IMR-90 (cell line): Measurements from ENCODE around the gene QDPR. TPM values are rescaled to one million over a fixed set of nuclear protein-coding genes. Genes with fewer than 3 reads are reported as not detected.

Source experiments
- ATAC-seq: fragments of 200-7000 bp; cut with Tn5 transposase; 2 replicates; pipeline ENCODE4 v1.9.1; 2020; ENCODE audit warnings: low read depth, mild to moderate bottlenecking, moderate library complexity
- BruUV-seq: library from RNA; stranded (reverse); fragments of 400-500 nt; replicated peaks from 2 replicates; lab custom pipeline; 2021; lab: Mats Ljungman, UMichigan
- CTCF ChIA-PET: fragments of 300-600 bp; formaldehyde crosslinking; extraction: SDS; loops from one replicate; lab custom pipeline; 2021; ENCODE audit warnings: antibody characterized with exemption; lab: Yijun Ruan, JAX
- POLR2A ChIA-PET: fragments of 300-600 bp; sonication (Branson Sonifier 250); formaldehyde crosslinking; loops from one replicate; lab custom pipeline; 2022; ENCODE audit warnings: antibody characterized with exemption; ENCODE audit not compliant: unreplicated experiment; lab: Charles Lee
- DNase-seq: peaks from one replicate; pipeline ENCODE4 v3.0.0; 2013
- H2AFZ ChIP-seq: replicated peaks from 2 replicates; pipeline ENCODE3; 2013; ENCODE audit warnings: low read length, mild to moderate bottlenecking; ENCODE audit not compliant: poor library complexity
- H2AK5ac ChIP-seq: 2 replicates; pipeline ENCODE4 v1.6.1; 2013; ENCODE audit warnings: low read depth, low read length, inconsistent platforms
- H2AK9ac ChIP-seq: replicated peaks from 2 replicates; pipeline ENCODE3; 2013; ENCODE audit warnings: mild to moderate bottlenecking, low read depth, low read length, moderate library complexity; ENCODE audit not compliant: poor library complexity
- H2BK120ac ChIP-seq: 2 replicates; pipeline ENCODE4 v1.6.1; 2013; ENCODE audit warnings: low read depth, low read length, inconsistent platforms
- H2BK15ac ChIP-seq: 3 replicates; pipeline ENCODE4 v1.6.1; 2013; ENCODE audit warnings: low read depth, low read length, inconsistent platforms
- H2BK20ac ChIP-seq: 2 replicates; pipeline ENCODE4 v1.6.1; 2013; ENCODE audit warnings: low read depth, mild to moderate bottlenecking, inconsistent platforms, low read length, moderate library complexity
- H2BK5ac ChIP-seq: 2 replicates; pipeline ENCODE4 v1.6.1; 2013; ENCODE audit warnings: mild to moderate bottlenecking, low read depth, low read length, inconsistent platforms; ENCODE audit not compliant: poor library complexity, severe bottlenecking
- H3K14ac ChIP-seq: replicated peaks from 2 replicates; pipeline ENCODE4 v1.6.1; 2013; ENCODE audit warnings: low read depth, low read length, inconsistent platforms
- H3K18ac ChIP-seq: 2 replicates; pipeline ENCODE4 v1.6.1; 2013; ENCODE audit warnings: low read depth, low read length, control low read depth
- H3K23ac ChIP-seq: 2 replicates; pipeline ENCODE4 v1.6.1; 2013; ENCODE audit warnings: low read depth, low read length, inconsistent platforms
- H3K27ac ChIP-seq: 2 replicates; pipeline ENCODE4 v1.5.1; 2013; ENCODE audit warnings: mild to moderate bottlenecking, control low read depth, low read length; ENCODE audit not compliant: insufficient read depth
- H3K27me3 ChIP-seq: 2 replicates; pipeline ENCODE4 v1.6.1; 2013; ENCODE audit warnings: low read length; ENCODE audit not compliant: control insufficient read depth, insufficient read depth
- H3K36me3 ChIP-seq: 2 replicates; pipeline ENCODE4 v1.6.1; 2013; ENCODE audit warnings: low read length, mixed read lengths; ENCODE audit not compliant: control insufficient read depth, insufficient read depth
- H3K4ac ChIP-seq: 2 replicates; pipeline ENCODE4 v1.6.1; 2013; ENCODE audit warnings: low read depth, low read length, inconsistent platforms
- H3K4me1 ChIP-seq: 2 replicates; pipeline ENCODE4 v1.6.1; 2013; ENCODE audit warnings: low read length, mixed read lengths; ENCODE audit not compliant: control insufficient read depth, insufficient read depth
- H3K4me2 ChIP-seq: 2 replicates; pipeline ENCODE4 v1.6.1; 2013; ENCODE audit warnings: low read depth, mild to moderate bottlenecking, control low read depth, low read length, moderate library complexity
- H3K4me3 ChIP-seq: 2 replicates; pipeline ENCODE4 v1.5.1; 2013; ENCODE audit warnings: low read depth, mild to moderate bottlenecking, control low read depth, low read length, moderate library complexity; ENCODE audit not compliant: insufficient read depth
- H3K56ac ChIP-seq: 2 replicates; pipeline ENCODE4 v1.6.1; 2013; ENCODE audit warnings: low read length, inconsistent platforms; ENCODE audit not compliant: insufficient read depth; ENCODE audit errors: extremely low read depth
- H3K79me1 ChIP-seq, 2 experiments: 2 replicates each; pipeline ENCODE4 v1.6.1; 2013; ENCODE audit warnings: low read length in 2 of 2, inconsistent platforms in 1 of 2, low read depth in 1 of 2
- H3K9ac ChIP-seq: 2 replicates; pipeline ENCODE4 v1.6.1; 2013; ENCODE audit warnings: low read depth, low read length, control low read depth
- H3K9me1 ChIP-seq: 2 replicates; pipeline ENCODE4 v1.6.1; 2013; ENCODE audit warnings: low read length, inconsistent platforms; ENCODE audit not compliant: insufficient read depth
- H3K9me3 ChIP-seq: 2 replicates; pipeline ENCODE4 v1.6.1; 2013; ENCODE audit warnings: low read length; ENCODE audit not compliant: control insufficient read depth, insufficient read depth
- H4K20me1 ChIP-seq: 2 replicates; pipeline ENCODE4 v1.6.1; 2013; ENCODE audit warnings: low read length, inconsistent platforms; ENCODE audit not compliant: insufficient read depth
- H4K5ac ChIP-seq: 2 replicates; pipeline ENCODE4 v1.6.1; 2013; ENCODE audit warnings: mild to moderate bottlenecking, low read depth, low read length, control low read depth
- H4K8ac ChIP-seq, 2 experiments: 2 replicates each; pipeline ENCODE4 v1.6.1; 2013; ENCODE audit warnings: low read depth in 2 of 2, low read length in 2 of 2, control low read depth in 1 of 2, inconsistent platforms in 1 of 2
- H4K91ac ChIP-seq: 2 replicates; pipeline ENCODE4 v1.6.1; 2013; ENCODE audit warnings: low read depth, low read length, inconsistent platforms; ENCODE audit not compliant: insufficient read depth
- FOS ChIP-seq: fragments of 150-350 bp; IDR thresholded peaks from 2 replicates; pipeline ENCODE4 v1.6.1; 2016; ENCODE audit warnings: low read depth, low read length
- MAFK ChIP-seq: IDR thresholded peaks from 2 replicates; pipeline ENCODE4 v1.6.1; 2012; ENCODE audit warnings: low read depth, low read length, improper control_type of control experiment
- MAZ ChIP-seq: IDR thresholded peaks from 2 replicates; pipeline ENCODE4 v1.6.1; 2012; ENCODE audit warnings: low read depth, mild to moderate bottlenecking, low read length, improper control_type of control experiment, moderate library complexity, borderline replicate concordance
- MXI1 ChIP-seq: IDR thresholded peaks from 2 replicates; pipeline ENCODE4 v1.6.1; 2012; ENCODE audit warnings: low read depth, mild to moderate bottlenecking, low read length, moderate library complexity, borderline replicate concordance
- NFE2L2 ChIP-seq: fragments of 150-350 bp; IDR thresholded peaks from 2 replicates; pipeline ENCODE4 v1.6.1; 2016; ENCODE audit warnings: low read depth, mild to moderate bottlenecking, low read length
- RAD21 ChIP-seq: IDR thresholded peaks from 2 replicates; pipeline ENCODE4 v1.6.1; 2012; ENCODE audit warnings: low read length, improper control_type of control experiment
- RFX5 ChIP-seq: IDR thresholded peaks from 2 replicates; pipeline ENCODE4 v1.8.0; 2012; ENCODE audit warnings: low read depth, mild to moderate bottlenecking, low read length, moderate library complexity
- SMC3 ChIP-seq: fragments of 150-350 bp; IDR thresholded peaks from 2 replicates; pipeline ENCODE4 v1.6.1; 2016; ENCODE audit warnings: low read depth, mild to moderate bottlenecking, antibody characterized with exemption, low read length, moderate library complexity
- WGBS, 2 experiments: methylation state at CpG; one replicate each; pipeline versions ENCODE4 v1.1.5 to v1.1.7; 2013; ENCODE audit warnings: missing lambda C conversion rate in 2 of 2; ENCODE audit not compliant: insufficient read length in 1 of 2; ENCODE audit errors: extremely low coverage in 2 of 2; 5-methylcytosine and 5-hydroxymethylcytosine counted together
- dilution Hi-C: fragments of 300-500 bp; cut with HindIII; formaldehyde crosslinking; loops from one replicate; pipeline ENCODE4 v1.14.3; 2018; ENCODE audit warnings: low sequenced_read_pairs; ENCODE audit not compliant: unreplicated experiment
- in situ Hi-C: fragments of 300-500 bp; cut with MboI; formaldehyde crosslinking; loops from 3 replicates; pipeline ENCODE4 v1.14.3; 2019; ENCODE audit warnings: low sequenced_read_pairs, inconsistent platforms, mixed read lengths
- intact Hi-C: fragments of 100-400 bp; cut with micrococcal nuclease; formaldehyde crosslinking; loops from 2 replicates; pipeline ENCODE4 v1.10.0; 2022
- polyA plus RNA-seq, 3 experiments: library from polyadenylated mRNA; depleted of rRNA; stranded (reverse); fragments of >200 nt; gene quantifications; 2 replicates each; pipeline ENCODE4 v1.2.3, GENCODE V29; 2012; ENCODE audit warnings: low replicate concordance in 1 of 3
- total RNA-seq: library from RNA; depleted of rRNA; stranded (reverse); fragments of >200 nt; gene quantifications from 2 replicates; pipeline ENCODE4 v1.2.3, GENCODE V29; 2012
- TF ChIP-seq, protein P1 (sequence below): fragments of 150-350 bp; IDR thresholded peaks from 2 replicates; pipeline ENCODE4 v1.6.1; 2017; ENCODE audit warnings: mild to moderate bottlenecking, antibody characterized with exemption, low read length, low read depth
- TF ChIP-seq, protein P2 (sequence below): conservative IDR thresholded peaks from 2 replicates; pipeline ENCODE4 v1.5.1; 2012; ENCODE audit warnings: mild to moderate bottlenecking, low read depth, low read length, improper control_type of control experiment

Gene QDPR
- total and polyA plus RNA-seq, 2 of the 4 experiments (the other 2 are of a cell fraction), result 10.4 to 31.1 TPM

DNA sequence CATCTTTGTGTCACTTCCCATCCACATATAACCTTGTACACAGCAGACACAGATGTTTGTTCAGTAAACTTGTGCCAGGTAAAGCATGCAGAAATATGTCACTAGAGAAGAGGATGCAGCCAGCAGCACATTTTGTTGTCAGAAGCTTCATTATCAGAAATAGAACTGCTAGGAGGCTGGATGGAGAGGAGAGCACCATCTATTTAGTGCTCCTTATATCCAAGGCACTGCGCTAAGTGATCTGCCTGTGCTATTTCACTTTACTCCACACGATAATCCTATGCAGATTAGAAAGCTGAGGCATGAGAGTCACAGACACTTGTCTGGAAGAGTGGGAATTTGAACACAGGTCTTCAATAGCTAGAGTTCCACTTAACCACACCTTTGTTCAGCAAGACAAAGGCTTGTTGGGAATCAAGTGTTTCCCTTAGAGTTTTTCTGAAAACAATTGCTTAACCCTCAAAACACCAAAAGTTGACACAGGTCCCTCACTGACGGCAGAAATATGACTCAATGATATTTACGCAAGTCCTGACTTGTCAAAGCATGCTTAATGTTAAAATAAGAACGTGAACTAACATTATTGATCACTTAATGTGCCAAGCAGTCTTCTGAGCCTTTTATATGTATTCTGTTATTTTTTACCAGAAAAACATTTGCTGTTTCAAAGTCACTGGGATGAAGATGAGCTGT, 1.2 kb upstream of the QDPR start:
- no peak for ATAC-seq
- TF ChIP-seq RFX5, result no peak
- TF ChIP-seq FOS, result no peak
- TF ChIP-seq, protein P1, sequence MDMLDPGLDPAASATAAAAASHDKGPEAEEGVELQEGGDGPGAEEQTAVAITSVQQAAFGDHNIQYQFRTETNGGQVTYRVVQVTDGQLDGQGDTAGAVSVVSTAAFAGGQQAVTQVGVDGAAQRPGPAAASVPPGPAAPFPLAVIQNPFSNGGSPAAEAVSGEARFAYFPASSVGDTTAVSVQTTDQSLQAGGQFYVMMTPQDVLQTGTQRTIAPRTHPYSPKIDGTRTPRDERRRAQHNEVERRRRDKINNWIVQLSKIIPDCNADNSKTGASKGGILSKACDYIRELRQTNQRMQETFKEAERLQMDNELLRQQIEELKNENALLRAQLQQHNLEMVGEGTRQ, result no peak
- no peak for TF ChIP-seq RAD21
- TF ChIP-seq, protein P2, sequence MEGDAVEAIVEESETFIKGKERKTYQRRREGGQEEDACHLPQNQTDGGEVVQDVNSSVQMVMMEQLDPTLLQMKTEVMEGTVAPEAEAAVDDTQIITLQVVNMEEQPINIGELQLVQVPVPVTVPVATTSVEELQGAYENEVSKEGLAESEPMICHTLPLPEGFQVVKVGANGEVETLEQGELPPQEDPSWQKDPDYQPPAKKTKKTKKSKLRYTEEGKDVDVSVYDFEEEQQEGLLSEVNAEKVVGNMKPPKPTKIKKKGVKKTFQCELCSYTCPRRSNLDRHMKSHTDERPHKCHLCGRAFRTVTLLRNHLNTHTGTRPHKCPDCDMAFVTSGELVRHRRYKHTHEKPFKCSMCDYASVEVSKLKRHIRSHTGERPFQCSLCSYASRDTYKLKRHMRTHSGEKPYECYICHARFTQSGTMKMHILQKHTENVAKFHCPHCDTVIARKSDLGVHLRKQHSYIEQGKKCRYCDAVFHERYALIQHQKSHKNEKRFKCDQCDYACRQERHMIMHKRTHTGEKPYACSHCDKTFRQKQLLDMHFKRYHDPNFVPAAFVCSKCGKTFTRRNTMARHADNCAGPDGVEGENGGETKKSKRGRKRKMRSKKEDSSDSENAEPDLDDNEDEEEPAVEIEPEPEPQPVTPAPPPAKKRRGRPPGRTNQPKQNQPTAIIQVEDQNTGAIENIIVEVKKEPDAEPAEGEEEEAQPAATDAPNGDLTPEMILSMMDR, result no peak
- no peak for TF ChIP-seq SMC3
- TF ChIP-seq MAZ, result no peak
- TF ChIP-seq MXI1, result no peak
- no peak for TF ChIP-seq NFE2L2
- no peak for TF ChIP-seq MAFK
- WGBS, 2 experiments, result no CpG with 5 or more reads among the region's 5 CpGs
- no peak overlapping the region for H2BK15ac ChIP-seq
- no peak overlapping the region for H2BK20ac ChIP-seq
- H3K18ac ChIP-seq, result no peak overlapping the region
- H4K8ac ChIP-seq, result no peak overlapping the region
- no peak overlapping the region for H3K4me3 ChIP-seq
- CTCF ChIA-PET, result interaction anchor here (0.6 to 0.8 kb wide), 2 partner anchors 41 to 1253 kb away, joined by 3 to 9 read pairs; no protein-coding TSS in a partner anchor
- H4K91ac ChIP-seq, result no peak overlapping the region
- no peak overlapping the region for H3K23ac ChIP-seq
- H3K9me3 ChIP-seq, result no peaks in the 10 kb centered on the region
- H3K4me2 ChIP-seq, result no peak overlapping the region
- H3K14ac ChIP-seq, result no peak overlapping the region
- no peak overlapping the region for H2AFZ ChIP-seq
- no peak overlapping the region for H2BK5ac ChIP-seq
- DNase-seq, result no peak
- H3K9me1 ChIP-seq, result peaks cover 3% of the 10 kb centered on the region; the same call in 1 of the 2 replicates
- H3K56ac ChIP-seq, result no peak overlapping the region
- peaks cover 3% of the 10 kb centered on the region; the same call in 1 of the 2 replicates for H3K36me3 ChIP-seq
- peaks cover 11 to 21% of the 10 kb centered on the region in 2 experiments for H3K79me1 ChIP-seq
- no peak overlapping the region for H3K9ac ChIP-seq
- no TSS peak for BruUV-seq
- H3K4me1 ChIP-seq, result peaks cover 2% of the 10 kb centered on the region; the same call in 1 of the 2 replicates
- dilution Hi-C loops (no loop called here), in situ Hi-C loops (no loop called here), intact Hi-C loops (no loop called here)
- POLR2A ChIA-PET, result no interaction called here
- H2AK9ac ChIP-seq, result no peak overlapping the region
- no peak overlapping the region for H4K5ac ChIP-seq
- no peak overlapping the region for H3K27ac ChIP-seq
- H4K20me1 ChIP-seq, result no peaks in the 10 kb centered on the region
- no peak overlapping the region for H3K4ac ChIP-seq
- peaks cover 25% of the 10 kb centered on the region for H3K27me3 ChIP-seq
- H2AK5ac ChIP-seq, result no peak overlapping the region
- H2BK120ac ChIP-seq, result no peak overlapping the region
